ENCODE data around the gene PEAK1.

Gene PEAK1

DNA sequence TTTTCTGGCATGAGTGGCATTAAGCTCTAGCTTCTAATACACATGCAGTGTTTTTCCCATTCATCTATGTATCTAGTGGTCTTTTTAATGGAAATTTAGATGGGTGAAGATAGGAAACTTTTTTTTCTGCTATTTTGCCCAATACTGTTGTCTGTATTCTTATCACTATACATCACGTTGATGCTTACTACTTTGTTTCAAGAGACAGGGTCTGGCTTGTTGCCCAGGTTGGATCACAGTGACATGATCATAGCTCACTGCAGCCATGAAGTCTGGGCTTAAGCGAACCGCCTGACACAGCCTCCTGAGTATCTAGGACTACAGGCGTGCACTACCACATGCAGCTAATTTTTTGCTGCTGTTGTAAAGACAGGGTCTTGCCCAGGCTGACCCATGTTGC lies 84.6 kb downstream of the PEAK1 start:
- DNase-seq (ENCODE audit: low read depth), result peak; percentile 33
- TF ChIP-seq, protein P1, sequence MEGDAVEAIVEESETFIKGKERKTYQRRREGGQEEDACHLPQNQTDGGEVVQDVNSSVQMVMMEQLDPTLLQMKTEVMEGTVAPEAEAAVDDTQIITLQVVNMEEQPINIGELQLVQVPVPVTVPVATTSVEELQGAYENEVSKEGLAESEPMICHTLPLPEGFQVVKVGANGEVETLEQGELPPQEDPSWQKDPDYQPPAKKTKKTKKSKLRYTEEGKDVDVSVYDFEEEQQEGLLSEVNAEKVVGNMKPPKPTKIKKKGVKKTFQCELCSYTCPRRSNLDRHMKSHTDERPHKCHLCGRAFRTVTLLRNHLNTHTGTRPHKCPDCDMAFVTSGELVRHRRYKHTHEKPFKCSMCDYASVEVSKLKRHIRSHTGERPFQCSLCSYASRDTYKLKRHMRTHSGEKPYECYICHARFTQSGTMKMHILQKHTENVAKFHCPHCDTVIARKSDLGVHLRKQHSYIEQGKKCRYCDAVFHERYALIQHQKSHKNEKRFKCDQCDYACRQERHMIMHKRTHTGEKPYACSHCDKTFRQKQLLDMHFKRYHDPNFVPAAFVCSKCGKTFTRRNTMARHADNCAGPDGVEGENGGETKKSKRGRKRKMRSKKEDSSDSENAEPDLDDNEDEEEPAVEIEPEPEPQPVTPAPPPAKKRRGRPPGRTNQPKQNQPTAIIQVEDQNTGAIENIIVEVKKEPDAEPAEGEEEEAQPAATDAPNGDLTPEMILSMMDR (conservative IDR thresholded peaks at IDR 0.05; ENCODE audit: low read depth, low read length), result no peak
- H3K4me3 ChIP-seq (ENCODE audit: low read length), result no peak overlapping the region

DNA sequence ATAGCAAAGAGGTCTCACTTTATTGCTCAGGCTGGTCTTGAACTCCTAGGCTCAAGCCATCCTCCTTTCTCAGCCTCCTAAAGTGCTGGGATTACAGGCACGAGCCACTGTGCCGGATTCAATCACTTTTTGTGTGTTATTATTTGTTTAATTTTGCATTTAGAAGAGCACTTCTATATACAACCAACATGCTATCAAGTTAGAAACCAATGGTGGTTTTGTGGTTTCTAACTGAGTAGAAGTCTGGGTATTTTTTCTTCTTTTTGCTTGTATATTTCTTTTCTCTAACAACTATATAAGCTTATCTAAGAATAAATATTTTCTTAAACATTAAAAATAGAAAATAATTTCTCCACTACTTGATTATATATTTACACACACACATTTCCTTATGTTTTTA lies 86.7 kb downstream of the PEAK1 start:
- no peak overlapping the region for H3K4me3 ChIP-seq (ENCODE audit: low read length)
- no peak for DNase-seq (ENCODE audit: low read depth)
- TF ChIP-seq, protein P1 (conservative IDR thresholded peaks at IDR 0.05; ENCODE audit: low read depth, low read length), result no peak

DNA sequence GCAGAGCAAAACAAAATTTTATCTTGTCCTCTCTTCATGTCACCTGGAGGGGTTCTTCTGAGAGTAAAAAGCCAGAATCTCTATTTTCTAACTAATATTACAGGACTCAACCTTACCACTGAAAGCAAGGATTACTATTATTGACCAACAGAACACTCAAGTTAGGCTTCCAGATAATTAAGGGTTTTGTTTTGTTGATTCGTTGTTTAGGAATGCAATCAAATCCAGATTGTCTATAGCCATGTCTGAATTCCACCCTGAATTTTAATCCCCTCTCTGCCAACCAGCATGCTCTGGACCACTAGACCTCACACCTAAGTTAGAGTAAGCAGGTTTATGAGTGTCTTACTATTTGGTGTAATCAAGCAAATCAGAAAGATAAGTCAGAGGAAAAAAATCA lies 90.7 kb downstream of the PEAK1 start:
- TF ChIP-seq, protein P1 (conservative IDR thresholded peaks at IDR 0.05; ENCODE audit: low read depth, low read length), result no peak
- no peak overlapping the region for H3K4me3 ChIP-seq (ENCODE audit: low read length)
- DNase-seq (ENCODE audit: low read depth), result peak; percentile 41

DNA sequence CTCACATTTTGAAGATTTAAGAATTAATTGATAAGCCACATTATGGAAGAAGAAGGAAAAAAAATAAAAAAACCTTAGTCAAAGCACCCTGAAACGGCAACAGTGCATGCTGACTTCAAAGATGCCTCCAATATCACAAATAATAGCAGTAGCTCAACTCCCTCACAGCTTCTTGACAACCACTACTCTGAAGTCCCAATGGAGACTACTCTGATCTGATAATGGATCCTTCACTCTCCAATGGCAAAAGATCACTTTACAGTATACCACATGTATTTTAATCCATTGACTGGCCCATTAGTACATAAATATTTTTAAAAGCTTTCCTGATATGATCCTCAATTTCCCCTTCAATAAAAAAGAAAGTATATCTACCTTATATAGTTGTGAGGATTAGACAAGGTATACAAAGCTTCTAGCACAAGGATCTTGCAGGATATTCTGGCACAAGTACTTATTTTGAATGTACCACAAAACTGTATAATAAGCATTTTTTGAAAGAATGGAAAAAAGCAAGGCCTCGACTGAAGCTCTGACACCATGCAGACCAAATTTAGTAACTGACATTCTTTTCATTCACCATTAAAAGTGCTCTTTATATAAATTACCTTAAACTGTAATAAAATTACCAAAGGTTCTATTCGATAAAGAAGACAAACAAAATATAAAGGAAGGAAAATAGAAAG lies 91.9 kb downstream of the PEAK1 start:
- no peak overlapping the region for H3K4me3 ChIP-seq (ENCODE audit: low read length)
- TF ChIP-seq, protein P1 (conservative IDR thresholded peaks at IDR 0.05; ENCODE audit: low read depth, low read length), result no peak
- DNase-seq (ENCODE audit: low read depth), result no peak

DNA sequence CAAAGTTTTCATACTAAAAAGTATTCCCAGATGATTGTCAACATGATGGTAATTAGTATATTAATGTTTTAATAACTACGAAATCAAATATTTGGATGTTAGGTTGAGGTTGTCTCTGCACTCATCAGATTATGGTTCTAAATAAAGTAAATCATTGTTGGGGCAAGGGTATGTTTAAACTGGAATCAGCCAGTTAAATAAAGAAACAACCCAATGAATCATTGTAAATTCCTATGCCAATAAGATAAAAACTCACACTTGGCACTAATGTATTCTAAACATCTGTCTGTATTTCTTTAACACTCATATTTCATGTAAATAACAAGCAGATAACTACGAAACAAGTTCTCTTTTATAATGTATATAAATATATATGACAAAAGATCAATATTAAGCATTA lies 92.7 kb downstream of the PEAK1 start:
- TF ChIP-seq, protein P1 (conservative IDR thresholded peaks at IDR 0.05; ENCODE audit: low read depth, low read length), result no peak
- H3K4me3 ChIP-seq (ENCODE audit: low read length), result no peak overlapping the region
- DNase-seq (ENCODE audit: low read depth), result no peak

DNA sequence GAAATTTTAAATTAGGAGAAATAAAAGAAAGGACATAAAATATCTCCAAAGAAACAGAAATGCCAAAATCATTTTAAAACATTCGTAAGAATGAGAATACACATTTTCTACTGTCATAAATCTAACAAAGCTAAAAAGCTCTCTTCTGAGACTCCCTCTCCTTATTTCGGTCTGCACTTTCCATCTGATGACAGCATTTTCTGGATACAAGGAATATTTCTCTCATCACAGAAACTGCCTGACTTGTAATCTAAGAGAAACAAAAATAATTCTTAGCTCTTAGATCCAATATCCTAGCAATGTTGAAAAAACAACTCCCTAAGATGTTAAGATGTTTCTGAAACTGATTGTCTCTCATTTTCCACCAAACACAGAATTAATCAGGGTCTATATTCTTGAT lies 93.5 kb downstream of the PEAK1 start:
- H3K4me3 ChIP-seq (ENCODE audit: low read length), result no peak overlapping the region
- TF ChIP-seq, protein P1 (conservative IDR thresholded peaks at IDR 0.05; ENCODE audit: low read depth, low read length), result no peak
- no peak for DNase-seq (ENCODE audit: low read depth)

DNA sequence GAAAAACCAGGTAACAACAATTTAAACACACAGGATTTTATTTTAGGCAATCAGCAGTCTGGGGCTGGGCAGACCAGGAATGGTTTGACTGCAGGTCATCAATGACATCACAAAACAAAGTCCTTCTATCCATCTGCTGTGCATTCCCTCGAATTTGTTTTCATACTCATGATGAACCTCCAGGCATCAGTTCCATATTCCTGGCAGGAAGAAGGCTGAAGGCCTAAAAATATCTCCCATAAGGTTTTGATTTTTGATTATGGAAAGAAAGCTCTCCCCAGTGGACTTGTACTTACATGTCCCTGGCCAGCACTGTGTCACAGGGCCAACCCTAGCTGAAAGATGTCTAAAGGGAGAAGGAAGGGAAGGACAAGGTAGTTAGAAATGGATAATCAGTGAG lies 107.4 kb downstream of the PEAK1 start:
- TF ChIP-seq, protein P1 (conservative IDR thresholded peaks at IDR 0.05; ENCODE audit: low read depth, low read length), result no peak
- DNase-seq (ENCODE audit: low read depth), result no peak
- H3K4me3 ChIP-seq (ENCODE audit: low read length), result no peak overlapping the region
